ENCODE measurements around the gene TOX3. TPM values are rescaled to one million over a fixed set of nuclear protein-coding genes. Genes with fewer than 3 reads are reported as not detected.

TOX3 gene
- total RNA-seq, 4 donors from 2014 or later = 10.9 to 32.6 (median 28.0) TPM

GRCh38 chr16:52471650-52472370 lies 75.1 kb downstream of the TOX3 start:
- Histone ChIP-seq H3K27me3 (no peaks in the 10 kb centered on the region), H3K36me3 (no peaks in the 10 kb centered on the region), H3K4me1 (peaks cover 0 to 2% (median 0%) of the 10 kb centered on the region in 4 donors), H3K4me3 (no peak overlapping the region), H3K9me3 (no peaks in the 10 kb centered on the region), H3K27ac (no peak overlapping the region)
- intact Hi-C loops (cut with DNase I; ENCODE audit: low total_unique reads) (no loop called here), in situ Hi-C loops (cut with MboI; ENCODE audit: low pct_ligation_motif_present in 1 of 4, low pct_unique_long_range_greater_than_20kb in 1 of 4, low sequenced_read_pairs in 3 of 4) (no loop called here)
- WGBS, 2 donors (ENCODE audit: low coverage in 1 of 2) = 71 to 75% methylated on average over 7 of the region's 7 CpGs
- TF ChIP-seq CTCF (IDR thresholded peaks at IDR 0.05) = no peak
- no peak for TF ChIP-seq POLR2AphosphoS5 (IDR thresholded peaks at IDR 0.05)
- no peak for TF ChIP-seq POLR2A (IDR thresholded peaks at IDR 0.05)
- TF ChIP-seq EP300 (IDR thresholded peaks at IDR 0.05; ENCODE audit: low read depth) = no peak
- no peak for DNase-seq

GRCh38 chr16:52470585-52470984 lies 76.4 kb downstream of the TOX3 start:
- no peaks in the 10 kb centered on the region for H3K9me3 ChIP-seq
- H3K4me3 ChIP-seq = no peak overlapping the region
- 85 to 93% methylated on average over 3 to 6 of the region's 6 CpGs for WGBS, 2 donors (ENCODE audit: low coverage in 1 of 2)
- intact Hi-C loops (cut with DNase I; ENCODE audit: low total_unique reads) = no loop called here
- H3K27ac ChIP-seq = no peak overlapping the region
- no peaks in the 10 kb centered on the region for H3K36me3 ChIP-seq
- TF ChIP-seq CTCF (IDR thresholded peaks at IDR 0.05) (no peak), EP300 (IDR thresholded peaks at IDR 0.05; ENCODE audit: low read depth) (no peak), POLR2AphosphoS5 (IDR thresholded peaks at IDR 0.05) (no peak), POLR2A (IDR thresholded peaks at IDR 0.05) (no peak)
- peaks cover 0 to 9% (median 0%) of the 10 kb centered on the region in 4 donors for H3K4me1 ChIP-seq
- H3K27me3 ChIP-seq = no peaks in the 10 kb centered on the region
- DNase-seq = no peak
- in situ Hi-C loops (cut with MboI; ENCODE audit: low pct_ligation_motif_present in 1 of 4, low pct_unique_long_range_greater_than_20kb in 1 of 4, low sequenced_read_pairs in 3 of 4) = no loop called here

- 60 to 69% methylated on average over 3 of the region's 3 CpGs for WGBS, 2 donors (ENCODE audit: low coverage in 1 of 2)
- in situ Hi-C loops (cut with MboI; ENCODE audit: low pct_ligation_motif_present in 1 of 4, low pct_unique_long_range_greater_than_20kb in 1 of 4, low sequenced_read_pairs in 3 of 4) = no loop called here
These were observed 77.2 kb downstream of the TOX3 start for GRCh38 chr16:52469775-52470174.

GRCh38 chr16:52469091-52469490 lies 77.9 kb downstream of the TOX3 start:
- Histone ChIP-seq H3K27me3 (no peaks in the 10 kb centered on the region), H3K4me3 (no peak overlapping the region), H3K27ac (no peak overlapping the region), H3K9me3 (no peaks in the 10 kb centered on the region), H3K36me3 (no peaks in the 10 kb centered on the region), H3K4me1 (peaks cover 0 to 9% (median 0%) of the 10 kb centered on the region in 4 donors)
- intact Hi-C loops (cut with DNase I; ENCODE audit: low total_unique reads) = no loop called here
- no peak for DNase-seq
- WGBS, 2 donors (ENCODE audit: low coverage in 1 of 2) = 91 to 92% methylated on average over 6 of the region's 6 CpGs
- in situ Hi-C loops (cut with MboI; ENCODE audit: low pct_ligation_motif_present in 1 of 4, low pct_unique_long_range_greater_than_20kb in 1 of 4, low sequenced_read_pairs in 3 of 4) = no loop called here
- TF ChIP-seq POLR2AphosphoS5 (IDR thresholded peaks at IDR 0.05) = no peak

More at GRCh38 chr16:52469775-52470174, 77.2 kb downstream of the TOX3 start:
- H3K9me3 ChIP-seq = no peaks in the 10 kb centered on the region
- peaks cover 0 to 9% (median 0%) of the 10 kb centered on the region in 4 donors for H3K4me1 ChIP-seq
- intact Hi-C loops (cut with DNase I; ENCODE audit: low total_unique reads) = no loop called here
- no peak for DNase-seq
- H3K27me3 ChIP-seq = no peaks in the 10 kb centered on the region
- H3K4me3 ChIP-seq = no peak overlapping the region
- H3K27ac ChIP-seq = no peak overlapping the region
- H3K36me3 ChIP-seq = no peaks in the 10 kb centered on the region
- no peak for TF ChIP-seq EP300 (IDR thresholded peaks at IDR 0.05; ENCODE audit: low read depth)
- TF ChIP-seq POLR2AphosphoS5 (IDR thresholded peaks at IDR 0.05) = no peak
- TF ChIP-seq POLR2A (IDR thresholded peaks at IDR 0.05) = no peak
- no peak for TF ChIP-seq CTCF (IDR thresholded peaks at IDR 0.05)
